NT2/D1 (cell line): ENCODE results near the gene LSM14B.

Experiments used
- SUZ12 ChIP-seq: IDR thresholded peaks from 2 replicates; pipeline ENCODE4 v1.6.1; 2011; ENCODE audit not compliant: insufficient read length, insufficient read depth; ENCODE audit errors: extremely low read depth
- YY1 ChIP-seq: IDR thresholded peaks from 2 replicates; pipeline ENCODE4 v1.6.1; 2011; ENCODE audit not compliant: insufficient read length, insufficient read depth
- ZNF274 ChIP-seq: IDR thresholded peaks from 2 replicates; pipeline ENCODE4 v1.6.1; 2011; ENCODE audit warnings: mild to moderate bottlenecking, low read depth, low read length

DNA sequence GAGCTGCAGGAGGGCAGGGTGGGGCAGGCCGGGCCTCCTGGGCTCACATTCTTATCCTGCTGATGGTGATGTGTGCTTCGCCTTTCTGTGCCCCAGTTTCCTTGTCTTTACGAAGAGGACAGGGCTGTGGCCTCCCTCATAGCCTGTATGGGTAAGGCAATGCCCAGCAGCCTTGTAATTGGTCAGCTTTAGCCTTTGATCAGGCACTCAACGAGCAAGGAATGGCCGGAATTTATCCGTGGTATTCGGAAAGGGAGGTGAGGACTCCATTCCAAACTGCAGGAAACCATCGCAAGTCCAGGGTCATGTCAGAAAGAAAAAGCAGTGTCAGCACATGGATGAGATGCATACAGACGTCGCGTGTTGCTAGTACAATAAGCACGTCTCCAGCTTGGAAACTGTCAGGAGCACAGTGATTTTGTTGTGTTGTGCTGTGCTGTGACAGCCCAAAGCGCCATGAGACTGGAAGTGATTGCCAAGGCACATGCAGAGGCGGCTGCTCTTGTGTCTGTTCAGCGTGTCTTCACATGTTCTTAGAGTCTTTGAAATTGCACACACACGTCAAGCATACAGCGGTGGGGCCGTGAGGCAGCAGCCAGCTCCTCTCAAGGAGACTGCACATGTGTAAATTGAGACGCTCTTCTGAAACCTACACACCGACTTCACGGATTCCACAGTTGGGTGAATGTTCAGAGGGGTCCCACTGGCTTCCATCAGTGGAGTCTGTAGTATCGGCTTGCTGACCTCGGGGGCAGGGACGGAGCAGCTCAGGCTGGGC is 27.4 kb downstream of the LSM14B start:
- TF ChIP-seq SUZ12 (no peak), ZNF274 (no peak), YY1 (no peak)
